ENCODE data around the gene ZNF189.
"Not testable (repeated sequence)": the region's sequence is repeated elsewhere in the genome, so short reads cannot be mapped to it uniquely, and the experiment has no call there.

Gene ZNF189

GRCh38 chr9:101376111-101376848, 22.4 kb upstream of the ZNF189 start:
- DNase-seq (ENCODE audit: extremely low read depth in 1 of 2, low read depth in 1 of 2): no peak

GRCh38 chr9:101380295-101380694, 18.4 kb upstream of the ZNF189 start:
- no peak for DNase-seq (ENCODE audit: extremely low read depth in 1 of 2, low read depth in 1 of 2)

GRCh38 chr9:101381118-101381517, 17.5 kb upstream of the ZNF189 start:
- DNase-seq (ENCODE audit: extremely low read depth in 1 of 2, low read depth in 1 of 2): no peak

DNA sequence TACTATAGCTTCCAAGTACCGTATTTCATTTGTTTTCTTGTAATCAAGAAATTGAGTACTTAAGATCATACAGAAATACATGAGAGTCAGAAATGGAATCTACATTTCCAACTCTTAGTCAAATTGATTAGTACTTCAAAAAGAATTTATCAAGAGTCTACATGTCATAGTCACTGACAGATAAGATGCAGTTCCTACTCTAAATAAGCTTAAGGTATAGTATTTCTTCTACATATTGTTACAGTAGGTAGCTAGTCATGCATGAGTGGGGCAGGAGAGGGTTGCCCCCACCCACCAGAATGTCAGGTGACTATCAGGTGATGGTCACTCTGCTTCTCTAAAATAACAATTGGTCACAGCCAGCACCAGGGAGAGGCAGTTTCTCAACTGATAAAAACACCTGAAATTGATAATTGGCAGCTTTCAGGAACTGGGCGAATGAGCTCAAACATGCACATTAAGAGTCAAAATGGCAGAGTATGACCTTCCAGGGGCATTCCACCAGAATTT, 16.8 kb upstream of the ZNF189 start:
- no peak for DNase-seq (ENCODE audit: extremely low read depth in 1 of 2, low read depth in 1 of 2)

DNA sequence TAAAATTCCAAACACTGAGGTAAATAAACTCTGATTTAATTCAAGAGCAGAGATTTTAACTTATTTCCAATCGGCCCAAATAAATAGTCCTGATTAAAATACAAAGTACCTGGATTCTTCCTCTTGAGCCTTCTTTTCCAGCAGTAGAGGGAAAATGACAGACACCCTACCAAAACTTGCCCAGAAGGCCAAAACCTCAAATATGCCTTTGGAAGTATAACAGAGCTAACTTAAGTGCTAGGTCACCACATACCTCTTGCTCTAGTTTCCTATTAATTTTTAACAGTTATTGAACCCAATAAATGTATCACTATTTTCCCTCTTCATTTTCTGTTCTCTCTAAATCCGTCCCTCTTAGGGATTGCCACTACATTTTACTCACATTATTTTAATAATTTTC, 15.3 kb upstream of the ZNF189 start:
- no peak for DNase-seq (ENCODE audit: extremely low read depth in 1 of 2, low read depth in 1 of 2)

DNA sequence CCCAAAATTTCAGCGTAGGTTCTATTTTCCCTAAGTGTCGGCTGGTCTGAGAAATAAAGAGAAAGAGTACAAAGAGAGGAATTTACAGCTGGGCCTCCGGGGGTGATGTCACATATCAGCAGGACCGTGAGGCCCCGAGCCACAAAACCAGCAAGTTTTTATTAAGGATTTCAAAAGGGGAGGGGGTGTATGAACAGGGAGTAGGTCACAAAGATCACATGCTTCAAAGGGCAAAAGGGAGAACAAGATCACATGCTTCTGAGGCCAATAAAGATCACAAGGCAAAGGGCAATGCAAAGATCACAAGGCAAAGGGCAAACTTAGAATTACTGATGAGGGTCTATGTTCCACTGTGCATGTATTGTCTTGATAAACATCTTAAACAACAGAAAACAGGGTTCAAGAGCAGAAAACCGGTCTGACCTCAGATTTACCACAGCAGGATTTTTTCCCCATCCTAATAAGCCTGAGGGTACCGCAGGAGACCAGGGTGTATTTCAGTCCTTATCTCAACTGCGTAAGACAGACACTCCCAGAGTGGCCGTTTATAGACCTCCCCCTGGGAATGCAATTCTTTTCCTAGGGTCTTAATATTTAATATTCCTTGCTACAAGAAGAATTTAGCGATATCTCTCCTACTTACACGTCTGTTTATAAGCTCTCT, 13.6 kb upstream of the ZNF189 start, which contains the start of gene BAAT:
TSS of gene BAAT (minus strand) at position 134 of the 664 bp plus-strand sequence. CDS start 13,602 bp downstream, outside the sequence.
- not testable (repeated sequence) for DNase-seq (ENCODE audit: extremely low read depth in 1 of 2, low read depth in 1 of 2)

GRCh38 chr9:101387871-101388506, 10.7 kb upstream of the ZNF189 start:
- DNase-seq (ENCODE audit: extremely low read depth in 1 of 2, low read depth in 1 of 2): no peak

GRCh38 chr9:101388507-101388993, 10.1 kb upstream of the ZNF189 start:
- DNase-seq (ENCODE audit: extremely low read depth in 1 of 2, low read depth in 1 of 2): no peak

- DNase-seq (ENCODE audit: extremely low read depth in 1 of 2, low read depth in 1 of 2): no peak
Observed at GRCh38 chr9:101393135-101393534, 5.5 kb upstream of the ZNF189 start.

- no peak for DNase-seq (ENCODE audit: extremely low read depth in 1 of 2, low read depth in 1 of 2)
Observed at GRCh38 chr9:101394687-101395086, 4.0 kb upstream of the ZNF189 start.

GRCh38 chr9:101397746-101398067, 944 bp upstream of the ZNF189 start:
- DNase-seq (ENCODE audit: extremely low read depth in 1 of 2, low read depth in 1 of 2): no peak

GRCh38 chr9:101398930-101399642, 435 bp downstream of the ZNF189 start:
- no peak for DNase-seq (ENCODE audit: extremely low read depth in 1 of 2, low read depth in 1 of 2)

- no peak for DNase-seq (ENCODE audit: extremely low read depth in 1 of 2, low read depth in 1 of 2)
Observed at GRCh38 chr9:101399643-101399970, 956 bp downstream of the ZNF189 start.

GRCh38 chr9:101400120-101400519, 1.5 kb downstream of the ZNF189 start:
- DNase-seq (ENCODE audit: extremely low read depth in 1 of 2, low read depth in 1 of 2): no peak

DNA sequence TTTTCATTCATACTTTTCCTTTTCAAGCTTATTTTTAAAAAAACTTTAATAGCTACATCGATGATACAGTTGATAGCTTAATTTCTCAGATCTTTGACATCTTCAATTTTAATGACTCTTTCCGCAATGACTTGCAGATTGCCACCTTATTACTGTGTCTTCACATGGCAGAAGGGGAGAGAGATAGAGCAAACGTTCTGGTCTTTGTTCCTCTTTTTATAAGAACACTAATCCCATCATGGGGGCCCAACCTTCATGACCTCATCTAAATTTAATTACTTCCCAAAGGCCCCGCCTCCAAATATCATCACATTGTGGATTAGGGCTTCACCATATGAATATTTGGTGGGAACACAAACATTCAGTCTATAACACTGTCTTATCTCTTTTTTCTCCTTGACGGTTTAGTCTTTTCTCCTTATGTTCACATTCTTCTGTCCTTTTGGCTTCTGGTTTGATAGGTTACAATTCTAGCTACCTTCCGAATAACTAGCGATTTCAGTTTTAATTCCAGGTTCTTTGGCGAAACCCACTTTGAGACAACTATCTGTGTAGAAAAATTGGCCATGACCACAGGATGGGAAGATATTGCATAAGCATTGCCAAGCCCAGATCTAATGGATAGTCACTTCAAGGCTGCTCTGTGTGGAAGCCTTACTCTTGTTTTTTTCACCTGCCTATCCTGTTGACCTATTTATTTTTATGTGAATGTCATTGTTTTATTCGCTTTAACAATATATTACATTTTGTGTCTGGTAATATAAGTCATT, 5.0 kb downstream of the ZNF189 start:
- DNase-seq (ENCODE audit: extremely low read depth in 1 of 2, low read depth in 1 of 2): no peak

DNA sequence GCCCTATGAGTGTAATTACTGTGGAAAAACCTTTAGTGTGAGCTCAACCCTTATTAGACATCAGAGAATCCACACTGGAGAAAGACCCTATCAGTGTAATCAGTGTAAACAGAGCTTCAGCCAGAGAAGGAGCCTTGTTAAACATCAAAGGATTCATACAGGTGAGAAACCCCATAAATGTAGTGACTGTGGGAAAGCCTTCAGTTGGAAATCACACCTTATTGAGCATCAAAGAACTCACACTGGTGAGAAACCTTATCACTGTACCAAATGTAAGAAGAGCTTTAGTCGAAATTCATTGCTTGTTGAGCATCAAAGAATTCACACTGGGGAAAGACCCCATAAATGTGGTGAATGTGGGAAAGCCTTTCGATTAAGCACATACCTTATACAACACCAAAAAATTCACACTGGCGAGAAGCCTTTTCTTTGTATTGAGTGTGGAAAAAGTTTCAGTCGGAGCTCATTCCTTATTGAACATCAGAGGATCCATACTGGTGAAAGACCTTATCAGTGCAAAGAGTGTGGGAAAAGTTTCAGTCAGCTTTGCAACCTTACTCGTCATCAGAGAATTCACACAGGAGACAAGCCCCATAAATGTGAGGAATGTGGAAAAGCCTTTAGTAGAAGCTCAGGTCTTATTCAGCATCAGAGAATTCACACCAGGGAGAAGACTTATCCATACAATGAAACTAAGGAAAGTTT, 9.9 kb downstream of the ZNF189 start:
- no peak for DNase-seq (ENCODE audit: extremely low read depth in 1 of 2, low read depth in 1 of 2)

- DNase-seq (ENCODE audit: extremely low read depth in 1 of 2, low read depth in 1 of 2): no peak
Observed at GRCh38 chr9:101409079-101409477, 10.4 kb downstream of the ZNF189 start.

GRCh38 chr9:101414839-101415238, 16.2 kb downstream of the ZNF189 start:
- DNase-seq (ENCODE audit: extremely low read depth in 1 of 2, low read depth in 1 of 2): no peak

- no peak for DNase-seq (ENCODE audit: extremely low read depth in 1 of 2, low read depth in 1 of 2)
Observed at GRCh38 chr9:101415578-101415977, 16.9 kb downstream of the ZNF189 start.

DNA sequence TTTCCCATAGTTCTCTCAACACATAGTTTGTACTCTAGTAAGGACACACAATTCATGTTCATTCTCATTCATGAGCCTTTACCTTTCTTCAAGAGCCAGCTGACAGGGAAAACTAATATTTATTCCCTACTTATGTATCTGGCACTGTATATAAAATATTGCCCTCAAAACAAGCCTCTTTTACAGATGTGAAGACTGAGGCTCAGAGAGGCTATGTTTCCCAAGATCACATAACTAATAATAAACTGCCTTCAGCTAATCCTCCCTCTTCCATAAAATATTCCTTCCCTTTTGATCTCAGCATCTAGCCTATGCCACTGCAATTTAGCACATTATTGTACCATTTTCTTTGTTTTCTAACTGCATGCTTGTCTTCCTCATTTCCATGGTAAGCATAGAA, 18.7 kb downstream of the ZNF189 start:
- no peak for DNase-seq (ENCODE audit: extremely low read depth in 1 of 2, low read depth in 1 of 2)

Data from activated CD8-positive, alpha-beta memory T cell treated with anti-CD3 and anti-CD28 coated beads for 1 hour (primary cell).